Neural crest cell (in vitro differentiated cells): Measurements from ENCODE around the gene HEG1. TPM values are rescaled to one million over a fixed set of nuclear protein-coding genes. Genes with fewer than 3 reads are reported as not detected.

ENCODE experiments used
- DNase-seq: peaks from one replicate; pipeline ENCODE4 v3.0.0; 2021; ENCODE audit warnings: low read depth, mixed read lengths, low spot score
- H3K27ac Mint-ChIP-seq: one replicate; pipeline ENCODE4 v1.8.0; 2021; ENCODE audit warnings: mild to moderate bottlenecking, mixed read lengths; ENCODE audit not compliant: unreplicated experiment
- H3K27me3 Mint-ChIP-seq: 2 replicates; pipeline ENCODE4 v1.8.0; 2021; ENCODE audit warnings: low read depth, mild to moderate bottlenecking, mixed read lengths
- H3K36me3 Mint-ChIP-seq: 2 replicates; pipeline ENCODE4 v1.8.0; 2021; ENCODE audit warnings: low read depth, mild to moderate bottlenecking, mixed read lengths
- H3K4me1 Mint-ChIP-seq: 2 replicates; pipeline ENCODE4 v1.8.0; 2021; ENCODE audit warnings: mixed read lengths
- H3K4me3 Mint-ChIP-seq: one replicate; pipeline ENCODE4 v1.8.0; 2021; ENCODE audit warnings: mild to moderate bottlenecking, mixed read lengths
- H3K9me3 Mint-ChIP-seq: 2 replicates; pipeline ENCODE4 v1.8.0; 2021; ENCODE audit warnings: mixed read lengths
- CTCF ChIP-seq: fragments of 200-600 bp; sonication (generic); conservative IDR thresholded peaks from 2 replicates; pipeline ENCODE4 v1.5.0; 2021; ENCODE audit warnings: antibody characterized with exemption, mild to moderate bottlenecking
- total RNA-seq: library from RNA; stranded (reverse); gene quantifications from 2 replicates; pipeline ENCODE4 v1.2.1, GENCODE V29; 2021

HEG1 gene
- total RNA-seq, 1 donor from 2014 or later = 32.0 TPM

- no peak for TF ChIP-seq CTCF
- Mint-ChIP-seq H3K4me3 (no peak overlapping the region), H3K36me3 (peaks cover 6% of the 10 kb centered on the region)
Measured at GRCh38 chr3:125045965-125046364, 9.8 kb downstream of the HEG1 start.

GRCh38 chr3:125045194-125045593 is 10.6 kb downstream of the HEG1 start:
- no peaks in the 10 kb centered on the region for H3K27me3 Mint-ChIP-seq
- H3K36me3 Mint-ChIP-seq = no peaks in the 10 kb centered on the region
- H3K9me3 Mint-ChIP-seq = no peaks in the 10 kb centered on the region
- no peak for DNase-seq
- H3K4me3 Mint-ChIP-seq = no peak overlapping the region
- H3K27ac Mint-ChIP-seq = no peak overlapping the region
- no peak for TF ChIP-seq CTCF
- peaks cover 17% of the 10 kb centered on the region for H3K4me1 Mint-ChIP-seq

More at GRCh38 chr3:125045965-125046364, 9.8 kb downstream of the HEG1 start:
- H3K9me3 Mint-ChIP-seq = no peaks in the 10 kb centered on the region
- DNase-seq = no peak
- no peaks in the 10 kb centered on the region for H3K27me3 Mint-ChIP-seq
- peaks cover 21% of the 10 kb centered on the region for H3K4me1 Mint-ChIP-seq
- H3K27ac Mint-ChIP-seq = no peak overlapping the region

- peaks cover 28% of the 10 kb centered on the region for H3K4me1 Mint-ChIP-seq
- H3K4me3 Mint-ChIP-seq = peak overlapping the region; percentile 75
- no peak for TF ChIP-seq CTCF
- DNase-seq = no peak
- no peaks in the 10 kb centered on the region for H3K36me3 Mint-ChIP-seq
- H3K9me3 Mint-ChIP-seq = no peaks in the 10 kb centered on the region
- peaks cover 4% of the 10 kb centered on the region for H3K27me3 Mint-ChIP-seq
- peak overlapping the region; percentile 48 for H3K27ac Mint-ChIP-seq
Measured at GRCh38 chr3:125043599-125044151, 12.1 kb downstream of the HEG1 start.

- no peak for TF ChIP-seq CTCF
- H3K4me1 Mint-ChIP-seq = peaks cover 31% of the 10 kb centered on the region
- H3K27me3 Mint-ChIP-seq = peaks cover 4% of the 10 kb centered on the region
- H3K4me3 Mint-ChIP-seq = peak overlapping the region; percentile 75
- DNase-seq = no peak
- H3K9me3 Mint-ChIP-seq = no peaks in the 10 kb centered on the region
- H3K36me3 Mint-ChIP-seq = no peaks in the 10 kb centered on the region
- H3K27ac Mint-ChIP-seq = peak overlapping the region; percentile 95
Measured at GRCh38 chr3:125042725-125043406, 12.9 kb downstream of the HEG1 start.

GRCh38 chr3:125039131-125040100 is 16.4 kb downstream of the HEG1 start:
- no peak overlapping the region for H3K27ac Mint-ChIP-seq

More at GRCh38 chr3:125039131-125040100, 16.4 kb downstream of the HEG1 start:
- no peak for TF ChIP-seq CTCF
- peaks cover 13% of the 10 kb centered on the region for H3K36me3 Mint-ChIP-seq
- H3K4me3 Mint-ChIP-seq = peak overlapping the region; percentile 12
- H3K27me3 Mint-ChIP-seq = peaks cover 7% of the 10 kb centered on the region
- no peak for DNase-seq
- peaks cover 8% of the 10 kb centered on the region for H3K9me3 Mint-ChIP-seq
- H3K4me1 Mint-ChIP-seq = peaks cover 31% of the 10 kb centered on the region
